HS-5 (cell line): ENCODE measurements around the gene PAPSS2.
"Not testable (repeated sequence)": the region's sequence is repeated elsewhere in the genome, so short reads cannot be mapped to it uniquely, and the experiment has no call there.

Source experiments
- DNase-seq: peaks from one replicate; pipeline ENCODE4 v3.0.0-alpha.2; 2012; ENCODE audit warnings: low read depth

The PAPSS2 gene

DNA sequence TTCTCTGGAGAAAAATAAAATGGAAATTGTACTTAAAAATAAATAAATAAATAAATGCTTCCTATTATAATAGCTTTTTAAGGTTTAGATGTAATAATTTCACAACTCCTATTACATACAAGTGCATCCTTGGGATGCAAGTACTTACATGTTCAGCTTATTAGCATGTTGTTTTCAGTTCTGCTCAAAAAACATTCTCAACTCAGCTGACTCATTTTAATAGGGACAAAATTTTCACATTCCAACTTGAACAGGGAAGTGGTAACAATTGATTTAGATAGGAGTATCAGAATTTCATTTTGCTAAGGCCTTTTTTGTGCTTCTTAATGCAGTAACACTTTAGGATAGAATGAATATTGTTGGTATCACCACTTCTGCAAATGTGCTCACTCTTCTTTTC is 16.7 kb upstream of the PAPSS2 start:
- DNase-seq: no peak

DNA sequence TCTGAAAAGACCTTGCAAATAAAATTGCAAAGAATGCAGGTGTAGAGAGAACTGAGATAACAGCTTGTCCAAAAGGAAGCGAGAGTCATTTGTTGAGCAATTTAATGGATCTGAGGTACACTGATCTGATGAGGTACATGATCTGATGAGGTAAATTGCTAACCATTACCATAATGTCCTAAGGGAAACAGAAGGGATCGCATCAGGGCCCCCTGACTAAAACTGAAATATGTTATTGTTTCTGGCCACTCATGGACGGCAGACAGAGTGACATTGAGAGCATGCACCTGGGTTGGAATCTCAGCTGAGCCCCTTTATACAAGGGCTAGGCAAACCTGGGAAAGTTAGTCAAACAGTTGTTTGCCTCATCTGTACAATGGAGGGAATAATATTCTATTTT is 15.8 kb upstream of the PAPSS2 start:
- DNase-seq: no peak

DNA sequence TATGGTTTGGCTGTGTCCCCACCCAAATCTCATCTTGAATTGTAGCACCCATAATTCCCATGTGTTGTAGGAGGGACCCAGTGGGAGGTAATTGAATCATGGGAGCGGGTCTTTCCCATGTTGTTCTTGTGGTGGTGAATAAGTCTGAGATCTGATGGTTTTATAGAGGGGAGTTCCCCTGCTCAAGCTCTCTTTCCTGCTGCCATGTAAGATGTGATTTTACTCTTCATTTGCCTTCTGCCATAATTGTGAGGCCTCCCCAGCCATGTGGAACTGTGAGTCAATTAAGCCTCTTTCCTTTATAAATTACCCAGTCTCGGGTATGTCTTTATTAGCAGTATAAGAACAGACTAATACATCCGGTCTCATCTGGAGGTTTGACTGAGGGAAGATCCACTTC is 15.2 kb upstream of the PAPSS2 start:
- not testable (repeated sequence) for DNase-seq

DNA sequence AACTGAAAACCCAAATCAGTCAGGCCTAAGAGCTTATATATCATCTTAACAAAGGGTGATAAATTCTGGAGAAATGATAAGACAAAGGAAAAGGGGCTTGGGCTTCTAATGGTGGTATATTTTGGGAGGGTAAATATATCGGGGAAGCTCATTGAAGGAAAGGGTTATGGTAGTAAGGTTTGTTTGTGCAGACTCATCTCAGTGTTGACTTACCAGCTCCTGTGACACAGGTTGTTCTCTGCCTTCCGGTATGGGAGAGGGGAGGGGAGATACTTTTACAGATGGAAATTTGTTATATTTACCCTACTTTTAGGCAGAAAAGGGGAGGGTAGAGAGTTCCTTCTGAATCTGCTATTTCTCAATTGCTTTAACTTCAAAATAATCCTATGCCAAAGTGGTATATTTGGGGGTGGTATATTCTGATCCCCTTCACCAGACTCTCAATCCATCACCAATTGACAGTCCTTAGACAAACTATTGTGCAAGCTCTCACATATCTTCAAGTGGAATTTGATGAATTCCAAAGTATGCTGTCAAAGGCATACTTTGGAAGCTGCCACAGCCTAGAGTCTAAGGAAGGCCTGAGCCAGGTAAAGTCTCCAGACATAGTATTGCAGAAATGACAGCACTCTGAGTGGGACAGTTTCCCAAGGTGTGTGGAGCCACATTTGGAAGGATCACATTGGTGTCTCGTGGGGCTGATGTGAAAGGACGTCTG is 13.3 kb upstream of the PAPSS2 start:
- no peak for DNase-seq

DNA sequence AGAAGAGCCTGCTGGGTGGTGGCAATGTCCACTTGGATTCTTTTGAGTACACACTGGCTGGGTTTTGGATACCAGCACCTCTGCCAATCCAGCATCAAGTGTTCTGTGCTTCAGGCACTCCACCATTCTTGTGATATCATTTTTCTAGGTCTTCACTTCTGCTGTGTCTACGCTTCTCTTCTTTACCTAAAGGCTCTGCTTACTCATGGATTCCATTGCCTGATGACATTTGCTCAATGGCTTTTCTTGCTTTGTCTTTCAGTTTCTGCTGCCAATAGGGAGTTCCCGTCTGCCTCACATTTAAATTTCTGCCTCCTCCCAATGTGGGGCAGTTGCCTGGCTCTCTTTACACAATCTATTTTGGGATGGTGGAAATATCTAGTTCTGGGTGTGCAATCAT is 12.7 kb upstream of the PAPSS2 start:
- no peak for DNase-seq

DNA sequence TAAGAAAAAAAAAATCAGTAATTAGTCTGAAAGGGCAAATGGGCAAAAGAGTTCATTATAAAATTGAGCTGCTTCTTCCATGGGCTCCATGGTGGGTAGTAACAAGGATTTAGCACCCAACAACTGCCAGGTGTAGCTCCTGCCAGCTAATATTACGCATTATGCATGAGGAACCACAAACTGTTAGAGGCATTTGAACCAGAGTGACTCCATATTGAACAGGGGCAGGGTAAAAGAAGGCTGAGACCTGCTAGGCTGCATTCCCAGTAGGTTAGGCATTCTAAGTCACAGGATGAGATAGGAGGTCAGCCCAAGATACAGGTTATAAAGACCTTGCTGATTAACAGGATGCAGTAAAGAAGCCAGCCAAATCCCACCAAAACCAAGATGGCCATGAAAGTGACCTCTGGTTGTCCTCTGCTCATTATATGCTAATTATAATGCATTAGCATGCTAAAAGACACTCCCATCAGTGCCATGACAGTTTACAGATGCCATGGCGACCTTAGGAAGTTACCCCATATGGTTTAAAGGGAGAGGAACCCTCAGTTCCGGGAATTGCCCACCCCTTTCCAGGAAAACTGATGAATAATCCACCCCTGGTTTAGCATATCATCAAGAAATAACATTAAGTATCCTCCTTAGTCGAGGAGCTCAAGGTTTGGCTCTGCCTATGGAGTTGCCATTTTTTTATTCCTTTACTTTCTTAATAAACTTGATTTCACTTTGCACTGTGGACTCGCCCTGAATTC is 8.7 kb upstream of the PAPSS2 start:
- no peak for DNase-seq

DNA sequence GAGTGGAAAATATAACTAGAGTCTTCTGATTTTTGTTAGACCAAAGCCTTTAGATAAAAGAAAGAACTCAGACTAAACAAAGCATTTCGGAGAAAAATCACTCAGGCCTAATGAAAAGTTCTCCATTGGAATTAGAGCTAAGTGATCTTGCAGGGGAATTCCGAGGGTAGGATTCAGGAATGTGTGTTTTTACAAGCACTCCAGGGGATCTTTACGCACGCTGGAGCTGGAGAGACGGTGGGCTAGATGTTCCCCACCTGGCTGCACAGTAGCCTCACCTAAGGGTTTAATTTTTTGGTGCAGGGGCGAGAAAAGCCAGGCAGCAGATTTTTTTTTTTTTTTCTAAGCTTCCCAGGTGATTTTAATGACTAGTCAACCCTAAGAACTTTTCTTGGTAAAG is 7.9 kb upstream of the PAPSS2 start:
- DNase-seq: no peak

DNA sequence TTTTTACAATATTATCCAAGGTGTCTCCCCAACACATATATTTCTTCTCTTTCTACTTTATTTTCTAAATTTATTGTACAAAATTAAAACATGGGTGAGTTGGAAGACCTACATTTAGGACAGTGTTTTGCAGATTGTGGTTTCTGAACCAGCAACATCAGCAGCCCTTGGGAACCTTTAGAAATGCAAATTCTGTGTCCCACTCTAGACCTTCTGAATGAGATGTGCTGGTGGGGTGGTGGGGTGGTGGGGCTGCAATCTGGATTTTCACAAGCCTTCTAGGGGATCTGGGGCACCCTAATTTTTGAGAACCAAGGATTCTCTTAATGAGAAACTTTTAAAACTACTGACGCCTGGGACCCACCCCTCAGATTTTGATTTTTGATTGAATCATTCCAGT is 7.4 kb upstream of the PAPSS2 start:
- DNase-seq: no peak

DNA sequence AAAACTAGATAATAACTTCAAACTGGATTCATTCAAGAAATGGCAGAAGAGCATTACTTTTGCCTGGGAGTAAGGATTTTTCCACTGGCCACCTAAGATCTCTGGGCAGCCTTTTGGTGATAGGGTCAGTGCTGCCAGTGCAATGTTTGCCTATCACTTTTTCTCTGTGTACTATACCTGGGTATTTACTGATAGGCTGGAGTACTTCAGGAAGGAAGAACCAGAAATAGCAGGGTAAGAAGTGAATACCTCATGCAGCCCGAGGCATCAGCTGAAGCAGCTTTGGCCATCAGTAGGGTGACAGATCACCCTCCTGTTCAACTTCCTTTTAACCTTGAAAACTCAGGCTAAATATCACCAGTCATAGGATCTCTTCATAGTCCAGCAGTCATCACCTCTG is 5.5 kb upstream of the PAPSS2 start:
- DNase-seq: no peak

DNA sequence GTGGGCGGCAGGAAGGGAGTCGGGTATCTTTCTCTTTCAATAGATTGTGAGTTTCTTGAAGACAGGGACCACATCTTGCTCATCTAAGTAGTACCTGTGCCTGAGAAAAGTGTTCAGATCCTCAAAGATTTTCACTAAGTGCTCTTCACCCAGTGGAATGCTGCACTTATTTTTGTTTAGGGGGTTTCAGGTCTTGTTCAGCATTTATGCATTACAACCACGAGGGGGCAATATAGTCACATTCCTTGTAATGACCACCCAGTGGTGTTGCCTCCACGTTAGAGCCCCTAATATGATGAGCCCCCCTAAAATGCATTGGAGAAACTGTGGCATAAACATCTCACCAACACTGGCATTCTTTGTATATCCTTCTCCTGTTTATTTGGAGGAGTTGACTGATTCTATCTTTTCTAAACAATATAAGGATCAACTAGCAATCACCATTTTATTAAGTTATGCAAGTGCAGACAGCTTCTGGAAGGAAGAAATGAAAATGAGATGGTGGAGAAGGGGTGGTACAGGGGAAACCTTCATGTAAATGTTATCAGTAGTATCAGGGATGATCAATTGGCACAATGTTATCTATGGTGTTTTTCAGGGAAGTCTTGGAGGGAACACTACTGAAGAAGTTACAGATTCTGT is 3.1 kb upstream of the PAPSS2 start:
- DNase-seq: no peak

DNA sequence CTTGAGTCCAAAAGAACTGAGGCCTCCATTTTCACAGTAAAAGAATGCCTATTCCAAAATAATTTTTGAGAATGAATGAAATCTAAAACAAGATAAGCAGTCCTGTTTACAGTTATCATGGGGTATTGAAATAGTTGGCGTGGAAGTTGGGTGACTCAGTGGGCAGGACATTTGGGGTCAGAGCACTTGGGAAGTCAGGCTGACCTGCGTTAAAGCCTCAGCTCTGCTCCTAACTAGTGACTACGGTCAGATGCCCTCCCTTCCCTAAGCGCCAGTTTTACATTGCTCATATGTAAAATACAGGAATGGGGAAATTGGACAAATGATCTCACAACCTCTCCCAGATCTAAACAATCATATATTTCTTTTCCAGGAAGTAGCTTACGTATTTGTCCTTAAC is 2.3 kb upstream of the PAPSS2 start:
- peak; percentile 91 for DNase-seq

DNA sequence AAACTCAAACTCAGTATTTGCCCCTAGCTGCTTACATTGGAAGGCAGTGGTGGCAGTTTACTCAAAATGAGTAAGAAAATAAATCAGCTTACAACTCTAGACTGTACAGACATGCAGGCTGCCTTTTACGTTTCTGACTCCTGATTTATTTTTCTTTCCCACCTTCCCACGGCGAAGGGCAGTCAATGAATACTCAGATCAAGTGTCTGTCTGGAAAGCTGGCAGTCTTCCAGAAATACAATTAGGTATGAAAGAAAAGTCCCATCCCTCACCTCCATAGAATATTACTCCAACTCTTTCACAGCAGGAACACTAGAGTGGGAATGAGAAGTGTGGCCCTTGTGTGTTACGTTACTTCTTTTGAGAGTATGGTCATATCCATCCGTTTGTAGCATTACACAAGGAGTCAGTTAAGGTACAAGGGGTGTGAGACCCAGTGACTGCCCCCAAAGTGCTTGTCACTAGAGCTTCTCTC is 1.3 kb upstream of the PAPSS2 start:
- DNase-seq: no peak

DNA sequence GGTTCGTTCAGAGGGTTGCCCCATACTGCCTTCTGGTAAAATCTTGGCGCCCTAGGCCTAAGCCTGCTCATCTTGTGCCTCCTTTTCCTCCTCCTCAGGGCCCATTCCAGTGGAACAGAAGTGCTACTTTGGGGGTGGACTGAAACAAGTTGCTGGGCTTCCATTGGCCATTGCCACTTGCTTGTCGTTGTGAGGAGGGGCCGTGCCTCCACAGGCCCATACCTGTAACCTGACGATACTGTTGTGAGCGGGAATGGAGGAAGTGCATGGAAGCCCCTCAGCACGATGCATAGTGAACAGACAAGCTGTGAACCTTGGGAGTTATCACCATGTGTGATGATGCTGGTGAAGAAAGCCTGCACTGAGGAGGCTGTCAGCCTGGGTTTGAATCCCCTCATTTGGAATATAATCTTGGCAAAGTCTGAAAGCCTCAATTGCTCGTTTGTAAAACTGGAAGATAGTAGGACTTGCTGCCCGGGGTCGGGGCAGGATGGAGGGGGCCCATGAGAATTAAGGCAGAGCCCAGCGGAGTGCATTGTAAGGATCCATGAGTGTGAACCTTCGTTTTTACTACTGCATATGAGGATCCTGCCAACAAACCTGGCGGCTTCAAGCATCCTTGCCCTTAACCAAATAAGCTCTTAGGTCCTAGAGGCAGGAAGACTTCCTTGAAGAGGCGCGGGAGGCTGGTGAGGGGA is 671 bp upstream of the PAPSS2 start:
- no peak for DNase-seq

DNA sequence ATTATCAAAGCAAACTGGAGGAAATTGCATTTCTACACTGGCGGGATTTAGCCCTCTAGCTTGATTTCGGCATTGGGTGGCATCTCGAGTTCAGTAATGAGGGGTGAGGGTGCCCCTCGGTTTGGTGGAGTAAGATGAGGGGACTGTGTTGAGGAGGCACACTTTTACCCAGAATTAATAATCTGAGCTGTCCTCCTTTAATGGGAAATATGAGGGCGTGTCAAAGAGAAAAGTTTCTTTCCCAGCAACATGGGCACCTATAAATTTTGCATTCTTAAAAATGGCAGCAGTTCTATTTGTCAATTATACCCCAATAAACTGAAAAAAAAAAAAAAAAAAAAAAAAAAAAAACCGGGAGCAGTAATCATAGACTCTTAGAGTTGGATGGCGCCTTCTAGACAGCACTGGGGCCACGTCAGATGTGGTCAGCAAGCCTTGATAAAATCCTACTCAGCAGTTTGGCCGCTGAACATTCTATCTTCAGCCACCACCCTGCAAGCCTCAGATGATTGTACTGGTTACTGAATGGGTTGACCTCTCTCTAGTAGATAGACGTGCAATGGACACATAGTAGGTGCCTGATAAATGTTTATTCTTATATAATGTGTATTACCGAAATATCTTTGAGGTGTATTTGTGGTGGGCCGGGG is 931 bp downstream of the PAPSS2 start:
- no peak for DNase-seq

DNA sequence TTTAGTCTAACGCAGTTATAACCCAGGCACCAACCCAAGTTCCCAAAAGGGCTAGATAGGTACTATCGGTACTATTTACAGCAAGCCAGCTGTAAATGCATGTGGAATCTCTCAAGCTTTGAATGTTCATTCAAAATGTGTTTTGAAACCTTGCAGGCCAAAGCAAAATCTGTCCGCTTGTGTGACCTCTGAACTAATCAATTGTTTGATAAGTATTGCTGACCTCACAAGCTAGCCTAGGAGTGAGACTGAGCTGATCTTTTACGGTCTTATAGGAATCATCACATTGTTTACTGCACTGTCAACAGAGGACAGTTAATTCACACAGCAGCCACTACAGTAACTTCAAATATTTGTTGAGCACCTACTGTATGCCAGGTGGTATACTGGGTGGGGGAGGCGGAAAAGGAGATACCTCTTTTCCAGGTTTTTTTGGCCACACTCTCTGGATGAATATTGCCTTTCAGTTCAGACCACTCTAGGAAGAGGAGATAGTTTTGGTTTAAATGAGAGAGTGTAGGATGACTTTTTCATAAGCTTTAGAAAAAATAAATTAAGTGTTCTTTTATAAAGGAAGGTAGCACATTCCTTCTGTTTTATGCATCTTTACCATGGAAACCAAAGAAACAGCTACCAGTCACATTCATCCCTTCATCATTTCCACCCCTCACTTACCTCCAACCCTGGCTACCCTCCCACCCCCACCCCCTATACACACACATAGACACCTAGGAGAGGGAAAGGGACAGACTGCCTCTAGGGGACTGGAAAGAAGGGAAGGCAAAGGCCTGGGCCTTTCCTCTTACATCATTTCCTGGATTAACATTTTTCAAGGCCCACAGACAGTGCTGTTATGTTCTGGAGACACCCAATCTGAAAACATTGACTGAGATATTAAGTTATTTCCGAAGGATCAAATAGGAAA is 2.4 kb downstream of the PAPSS2 start:
- DNase-seq: no peak

DNA sequence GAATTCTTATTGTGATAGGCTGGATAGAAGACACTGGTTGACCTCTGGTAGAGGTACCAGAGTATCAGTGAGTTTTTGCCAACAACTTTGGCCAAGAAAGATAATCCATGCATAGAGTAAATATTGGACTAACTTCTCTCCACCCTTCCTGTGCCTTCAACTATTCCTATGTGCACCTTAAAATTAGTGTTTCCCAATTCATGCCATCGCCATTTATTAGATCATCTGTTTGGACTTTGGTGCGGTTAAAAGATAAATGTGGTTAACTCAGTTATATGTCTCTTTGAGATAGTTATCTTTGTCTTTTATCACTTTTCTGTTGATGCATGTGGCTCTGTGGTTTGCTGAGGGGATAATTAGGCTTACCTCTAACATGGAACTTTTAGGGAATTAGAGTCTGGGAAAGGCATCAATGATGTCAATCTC is 4.6 kb downstream of the PAPSS2 start:
- DNase-seq: no peak

DNA sequence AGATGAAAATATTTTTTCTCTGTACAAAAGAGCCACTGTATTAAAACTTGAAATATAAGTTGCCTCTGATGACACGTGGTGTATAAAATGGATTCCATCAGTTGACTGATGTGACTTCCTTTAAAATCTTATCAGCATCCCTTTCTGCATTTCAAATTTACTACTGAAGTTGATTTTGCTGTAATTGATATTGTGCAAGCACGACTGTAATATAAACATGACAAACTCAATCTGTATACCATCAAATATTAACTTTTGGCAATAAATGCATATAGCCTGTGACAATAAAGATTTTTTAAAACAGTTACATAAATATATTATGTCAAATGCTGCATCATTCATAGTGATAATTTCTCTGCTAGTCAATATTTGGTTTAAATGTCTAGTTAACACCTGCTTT is 7.8 kb downstream of the PAPSS2 start:
- no peak for DNase-seq

DNA sequence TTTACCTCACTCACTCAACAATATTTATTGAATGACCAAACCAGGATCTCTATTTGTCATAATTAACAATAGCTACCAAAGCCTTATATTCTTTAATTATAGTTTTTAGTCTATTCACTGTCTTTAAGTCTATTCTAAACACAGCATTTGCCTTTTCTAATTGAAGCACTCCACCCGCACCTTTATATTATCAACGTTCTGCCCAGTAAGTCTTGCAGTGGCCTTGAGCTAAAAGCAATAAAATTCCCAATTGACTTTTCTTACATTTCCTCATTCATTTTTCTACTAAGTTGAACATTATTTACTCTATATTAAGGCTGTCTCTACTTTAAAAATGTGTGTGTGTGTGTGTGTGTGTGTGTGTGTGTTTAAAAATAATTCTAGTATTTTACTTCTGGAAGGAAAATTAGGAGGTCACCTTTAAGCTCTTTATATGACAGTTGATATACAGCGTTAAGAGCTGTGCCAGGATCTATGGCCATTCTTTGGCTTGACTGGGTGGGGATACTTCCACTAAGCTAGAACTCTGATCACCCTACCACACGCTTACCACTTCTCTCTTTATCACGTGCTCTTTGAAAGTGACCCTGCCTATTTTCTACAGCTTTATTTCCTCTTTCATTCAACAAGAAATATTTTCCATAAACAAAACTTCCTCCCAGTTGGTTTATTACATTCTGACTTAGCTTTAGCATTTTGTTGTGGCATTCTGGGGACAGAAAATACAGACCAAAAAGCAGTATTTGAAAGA is 8.8 kb downstream of the PAPSS2 start:
- no peak for DNase-seq

DNA sequence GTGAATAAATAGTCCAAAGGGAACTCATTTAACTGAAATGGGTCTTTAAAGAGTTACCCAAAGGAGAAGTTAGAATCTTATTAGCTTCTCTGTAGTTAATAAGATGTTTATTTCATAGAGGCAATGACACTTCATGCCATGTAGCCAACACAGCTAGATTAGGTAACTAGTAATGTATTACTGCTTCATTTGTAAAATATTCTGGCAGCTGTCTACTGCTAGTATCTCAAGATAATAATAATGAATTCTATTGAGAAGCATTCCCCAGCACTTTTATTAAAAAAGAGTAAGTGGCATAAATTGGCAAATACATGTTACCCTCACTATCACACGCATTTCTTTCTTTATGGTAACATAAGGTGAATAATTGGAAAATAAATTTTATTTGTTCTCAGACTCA is 10.1 kb downstream of the PAPSS2 start:
- no peak for DNase-seq

DNA sequence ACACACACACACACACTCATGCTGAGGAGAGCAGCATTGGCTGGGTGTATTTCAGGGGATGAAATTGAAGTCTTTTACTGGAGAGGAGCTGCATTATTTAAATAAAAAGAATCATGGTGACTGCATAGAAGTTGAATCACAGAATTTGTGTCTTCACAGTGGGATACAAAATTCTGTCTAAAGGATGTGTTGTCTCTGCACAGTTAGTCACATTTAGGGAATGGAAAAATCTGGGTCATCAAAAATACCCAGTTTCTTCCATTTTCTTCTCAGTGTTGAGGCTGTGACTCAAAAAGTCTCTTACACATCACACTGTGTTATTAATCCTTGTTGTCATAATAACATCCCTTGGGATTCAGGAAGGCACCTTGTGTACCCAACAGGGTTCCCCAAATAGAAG is 10.9 kb downstream of the PAPSS2 start:
- DNase-seq: no peak
